HL-60 (cell line): ENCODE results near the gene MYO1B.

Source experiments
- GABPA ChIP-seq: IDR thresholded peaks from 2 replicates; pipeline ENCODE4 v1.6.1; 2012; ENCODE audit warnings: low read depth
- POLR2AphosphoS5 ChIP-seq: IDR thresholded peaks from 2 replicates; pipeline ENCODE4 v1.6.1; 2012; ENCODE audit warnings: low read depth
- TF ChIP-seq, protein P1 (sequence below): IDR thresholded peaks from one replicate; pipeline ENCODE4 v1.5.1; 2011; ENCODE audit warnings: low read length, control low read depth, inconsistent platforms; ENCODE audit not compliant: insufficient read depth
- TF ChIP-seq, protein P2 (sequence below): IDR thresholded peaks from 2 replicates; pipeline ENCODE4 v1.6.1; 2012; ENCODE audit warnings: low read depth; ENCODE audit not compliant: insufficient replicate concordance

DNA sequence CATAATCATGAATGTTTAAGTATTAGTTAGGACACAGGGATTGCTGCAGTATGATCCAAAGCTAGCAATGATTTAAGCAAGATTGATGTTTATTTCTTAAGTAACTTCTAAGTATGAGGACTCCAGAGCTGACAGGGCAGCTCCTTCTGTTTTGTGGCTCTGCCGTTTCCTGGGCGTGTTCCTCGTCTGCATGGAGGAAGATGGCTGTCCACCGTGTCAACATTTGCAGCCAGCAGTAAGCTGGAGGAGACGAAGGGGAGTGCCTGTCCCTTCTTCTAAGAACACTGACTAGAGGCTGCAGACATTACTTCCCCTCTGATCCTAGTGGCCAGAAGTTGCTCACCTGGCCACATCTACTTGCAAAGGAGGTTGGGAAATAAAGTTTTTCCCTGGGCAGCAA is 144.1 kb downstream of the MYO1B start:
- TF ChIP-seq, protein P1, sequence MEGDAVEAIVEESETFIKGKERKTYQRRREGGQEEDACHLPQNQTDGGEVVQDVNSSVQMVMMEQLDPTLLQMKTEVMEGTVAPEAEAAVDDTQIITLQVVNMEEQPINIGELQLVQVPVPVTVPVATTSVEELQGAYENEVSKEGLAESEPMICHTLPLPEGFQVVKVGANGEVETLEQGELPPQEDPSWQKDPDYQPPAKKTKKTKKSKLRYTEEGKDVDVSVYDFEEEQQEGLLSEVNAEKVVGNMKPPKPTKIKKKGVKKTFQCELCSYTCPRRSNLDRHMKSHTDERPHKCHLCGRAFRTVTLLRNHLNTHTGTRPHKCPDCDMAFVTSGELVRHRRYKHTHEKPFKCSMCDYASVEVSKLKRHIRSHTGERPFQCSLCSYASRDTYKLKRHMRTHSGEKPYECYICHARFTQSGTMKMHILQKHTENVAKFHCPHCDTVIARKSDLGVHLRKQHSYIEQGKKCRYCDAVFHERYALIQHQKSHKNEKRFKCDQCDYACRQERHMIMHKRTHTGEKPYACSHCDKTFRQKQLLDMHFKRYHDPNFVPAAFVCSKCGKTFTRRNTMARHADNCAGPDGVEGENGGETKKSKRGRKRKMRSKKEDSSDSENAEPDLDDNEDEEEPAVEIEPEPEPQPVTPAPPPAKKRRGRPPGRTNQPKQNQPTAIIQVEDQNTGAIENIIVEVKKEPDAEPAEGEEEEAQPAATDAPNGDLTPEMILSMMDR: no peak
- TF ChIP-seq POLR2AphosphoS5 (no peak), GABPA (no peak)
- TF ChIP-seq, protein P2, sequence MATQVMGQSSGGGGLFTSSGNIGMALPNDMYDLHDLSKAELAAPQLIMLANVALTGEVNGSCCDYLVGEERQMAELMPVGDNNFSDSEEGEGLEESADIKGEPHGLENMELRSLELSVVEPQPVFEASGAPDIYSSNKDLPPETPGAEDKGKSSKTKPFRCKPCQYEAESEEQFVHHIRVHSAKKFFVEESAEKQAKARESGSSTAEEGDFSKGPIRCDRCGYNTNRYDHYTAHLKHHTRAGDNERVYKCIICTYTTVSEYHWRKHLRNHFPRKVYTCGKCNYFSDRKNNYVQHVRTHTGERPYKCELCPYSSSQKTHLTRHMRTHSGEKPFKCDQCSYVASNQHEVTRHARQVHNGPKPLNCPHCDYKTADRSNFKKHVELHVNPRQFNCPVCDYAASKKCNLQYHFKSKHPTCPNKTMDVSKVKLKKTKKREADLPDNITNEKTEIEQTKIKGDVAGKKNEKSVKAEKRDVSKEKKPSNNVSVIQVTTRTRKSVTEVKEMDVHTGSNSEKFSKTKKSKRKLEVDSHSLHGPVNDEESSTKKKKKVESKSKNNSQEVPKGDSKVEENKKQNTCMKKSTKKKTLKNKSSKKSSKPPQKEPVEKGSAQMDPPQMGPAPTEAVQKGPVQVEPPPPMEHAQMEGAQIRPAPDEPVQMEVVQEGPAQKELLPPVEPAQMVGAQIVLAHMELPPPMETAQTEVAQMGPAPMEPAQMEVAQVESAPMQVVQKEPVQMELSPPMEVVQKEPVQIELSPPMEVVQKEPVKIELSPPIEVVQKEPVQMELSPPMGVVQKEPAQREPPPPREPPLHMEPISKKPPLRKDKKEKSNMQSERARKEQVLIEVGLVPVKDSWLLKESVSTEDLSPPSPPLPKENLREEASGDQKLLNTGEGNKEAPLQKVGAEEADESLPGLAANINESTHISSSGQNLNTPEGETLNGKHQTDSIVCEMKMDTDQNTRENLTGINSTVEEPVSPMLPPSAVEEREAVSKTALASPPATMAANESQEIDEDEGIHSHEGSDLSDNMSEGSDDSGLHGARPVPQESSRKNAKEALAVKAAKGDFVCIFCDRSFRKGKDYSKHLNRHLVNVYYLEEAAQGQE: no peak
